Neural progenitor cell (in vitro differentiated cells): ENCODE measurements around the gene DBP.

ENCODE experiments used
- EZH2 ChIP-seq: fragments of 200-600 bp; sonication (generic); IDR thresholded peaks from 2 replicates; pipeline ENCODE4 v1.6.1; 2017; ENCODE audit warnings: antibody characterized with exemption, mild to moderate bottlenecking, moderate library complexity
- EZH2phosphoT487 ChIP-seq: fragments of 200-600 bp; sonication (generic); IDR thresholded peaks from 2 replicates; pipeline ENCODE4 v1.6.1; 2017; ENCODE audit warnings: antibody characterized with exemption
- TF ChIP-seq, protein P1 (sequence below): fragments of 200-600 bp; sonication (generic); IDR thresholded peaks from 2 replicates; pipeline ENCODE4 v1.5.1; 2017; ENCODE audit warnings: antibody characterized with exemption, mild to moderate bottlenecking

DNA sequence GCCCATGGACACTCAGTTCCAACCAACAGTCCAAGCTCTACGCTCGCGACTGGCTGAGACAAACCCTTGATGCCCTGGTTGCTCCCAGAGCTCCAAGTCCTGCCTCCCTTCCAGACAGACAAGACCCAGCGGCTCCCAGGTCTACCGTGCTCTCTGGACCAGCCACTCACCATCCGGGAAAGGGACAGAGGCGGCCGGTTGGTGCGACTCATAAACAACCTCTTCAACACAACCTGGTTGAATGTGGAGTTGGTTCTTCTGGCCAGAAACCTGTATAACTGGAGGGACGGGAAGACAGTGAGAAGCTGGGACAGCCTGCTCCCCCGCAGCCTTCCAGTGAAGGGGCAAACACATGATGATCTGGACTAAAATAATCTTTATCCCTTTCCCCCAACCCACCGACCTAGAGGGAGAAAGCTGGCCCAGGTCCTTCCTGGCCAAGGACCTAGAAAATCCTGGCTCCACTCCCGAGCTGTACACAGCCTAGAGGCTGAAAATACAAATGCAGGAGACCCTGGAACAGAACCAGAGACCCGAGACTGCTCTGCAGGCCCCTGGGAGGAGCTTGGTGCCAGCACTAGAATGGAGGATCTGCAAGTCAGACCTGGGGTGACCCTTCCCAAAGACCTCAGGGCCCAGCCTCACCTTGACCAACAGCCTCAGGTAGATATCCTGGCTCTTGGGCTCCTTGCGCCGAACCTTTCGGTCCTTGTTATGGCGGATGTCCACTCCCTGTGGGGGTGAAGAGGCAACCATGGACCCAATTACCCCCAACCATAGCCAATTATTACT lies 19.8 kb downstream of the DBP start:
- TF ChIP-seq, protein P1, sequence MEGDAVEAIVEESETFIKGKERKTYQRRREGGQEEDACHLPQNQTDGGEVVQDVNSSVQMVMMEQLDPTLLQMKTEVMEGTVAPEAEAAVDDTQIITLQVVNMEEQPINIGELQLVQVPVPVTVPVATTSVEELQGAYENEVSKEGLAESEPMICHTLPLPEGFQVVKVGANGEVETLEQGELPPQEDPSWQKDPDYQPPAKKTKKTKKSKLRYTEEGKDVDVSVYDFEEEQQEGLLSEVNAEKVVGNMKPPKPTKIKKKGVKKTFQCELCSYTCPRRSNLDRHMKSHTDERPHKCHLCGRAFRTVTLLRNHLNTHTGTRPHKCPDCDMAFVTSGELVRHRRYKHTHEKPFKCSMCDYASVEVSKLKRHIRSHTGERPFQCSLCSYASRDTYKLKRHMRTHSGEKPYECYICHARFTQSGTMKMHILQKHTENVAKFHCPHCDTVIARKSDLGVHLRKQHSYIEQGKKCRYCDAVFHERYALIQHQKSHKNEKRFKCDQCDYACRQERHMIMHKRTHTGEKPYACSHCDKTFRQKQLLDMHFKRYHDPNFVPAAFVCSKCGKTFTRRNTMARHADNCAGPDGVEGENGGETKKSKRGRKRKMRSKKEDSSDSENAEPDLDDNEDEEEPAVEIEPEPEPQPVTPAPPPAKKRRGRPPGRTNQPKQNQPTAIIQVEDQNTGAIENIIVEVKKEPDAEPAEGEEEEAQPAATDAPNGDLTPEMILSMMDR: no peak
- TF ChIP-seq EZH2phosphoT487 (no peak), EZH2 (no peak)
